Activated T-helper 1 cell treated with anti-CD3 and anti-CD28 coated beads, Interleukin-12 subunit alpha, Interleukin-12 subunit beta, Interleukin-2, Interleukin-4 antibody, amounts not matched to agents 30 ng/mL and 10 ng/mL and 1 ng/mL, durations not matched to agents 14 hours and 24 hours and 36 hours (primary cell): ENCODE measurements around the gene GDPGP1. TPM values are rescaled to one million over a fixed set of nuclear protein-coding genes. Genes with fewer than 3 reads are reported as not detected.
"Not testable (repeated sequence)": the region's sequence is repeated elsewhere in the genome, so short reads cannot be mapped to it uniquely, and the experiment has no call there.

Experiments
- DNase-seq: peaks from one replicate; pipeline ENCODE4 v3.0.0; 2021; ENCODE audit warnings: low spot score
- H3K27ac Mint-ChIP-seq: one replicate; pipeline ENCODE4 v1.8.0; 2021; ENCODE audit warnings: mild to moderate bottlenecking, mixed read lengths
- H3K27me3 Mint-ChIP-seq: one replicate; pipeline ENCODE4 v1.8.0; 2022; ENCODE audit warnings: mild to moderate bottlenecking, moderate library complexity, mixed read lengths; ENCODE audit not compliant: insufficient read depth
- H3K36me3 Mint-ChIP-seq: one replicate; pipeline ENCODE4 v1.8.0; 2021; ENCODE audit warnings: low read depth, mixed read lengths
- H3K4me1 Mint-ChIP-seq: one replicate; pipeline ENCODE4 v1.8.0; 2021; ENCODE audit warnings: low read depth, mixed read lengths
- H3K4me3 Mint-ChIP-seq: one replicate; pipeline ENCODE4 v1.8.0; 2021; ENCODE audit warnings: mild to moderate bottlenecking, moderate library complexity, mixed read lengths
- H3K9me3 Mint-ChIP-seq: one replicate; pipeline ENCODE4 v1.8.0; 2021; ENCODE audit warnings: mixed read lengths
- intact Hi-C: fragments of 100-400 bp; cut with micrococcal nuclease; formaldehyde crosslinking; loops from one replicate; pipeline ENCODE4 v1.15.1; 2024
- total RNA-seq: library from RNA; stranded (reverse); gene quantifications from 2 replicates; pipeline ENCODE4 v1.2.3, GENCODE V29; 2022

GDPGP1 gene, protein sequence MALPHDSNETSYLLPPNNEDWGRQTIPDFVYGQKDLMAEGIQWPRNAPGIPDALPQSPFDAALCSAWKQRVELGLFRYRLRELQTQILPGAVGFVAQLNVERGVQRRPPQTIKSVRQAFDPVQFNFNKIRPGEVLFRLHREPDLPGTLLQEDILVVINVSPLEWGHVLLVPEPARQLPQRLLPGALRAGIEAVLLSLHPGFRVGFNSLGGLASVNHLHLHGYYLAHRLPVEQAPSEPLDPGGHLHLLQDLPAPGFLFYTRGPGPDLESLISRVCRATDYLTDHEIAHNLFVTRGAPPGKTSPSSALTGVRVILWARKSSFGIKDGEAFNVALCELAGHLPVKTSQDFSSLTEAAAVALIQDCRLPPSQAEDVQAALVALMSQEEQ
- 12.7 and 15.5 TPM in 2 replicates for total RNA-seq

DNA sequence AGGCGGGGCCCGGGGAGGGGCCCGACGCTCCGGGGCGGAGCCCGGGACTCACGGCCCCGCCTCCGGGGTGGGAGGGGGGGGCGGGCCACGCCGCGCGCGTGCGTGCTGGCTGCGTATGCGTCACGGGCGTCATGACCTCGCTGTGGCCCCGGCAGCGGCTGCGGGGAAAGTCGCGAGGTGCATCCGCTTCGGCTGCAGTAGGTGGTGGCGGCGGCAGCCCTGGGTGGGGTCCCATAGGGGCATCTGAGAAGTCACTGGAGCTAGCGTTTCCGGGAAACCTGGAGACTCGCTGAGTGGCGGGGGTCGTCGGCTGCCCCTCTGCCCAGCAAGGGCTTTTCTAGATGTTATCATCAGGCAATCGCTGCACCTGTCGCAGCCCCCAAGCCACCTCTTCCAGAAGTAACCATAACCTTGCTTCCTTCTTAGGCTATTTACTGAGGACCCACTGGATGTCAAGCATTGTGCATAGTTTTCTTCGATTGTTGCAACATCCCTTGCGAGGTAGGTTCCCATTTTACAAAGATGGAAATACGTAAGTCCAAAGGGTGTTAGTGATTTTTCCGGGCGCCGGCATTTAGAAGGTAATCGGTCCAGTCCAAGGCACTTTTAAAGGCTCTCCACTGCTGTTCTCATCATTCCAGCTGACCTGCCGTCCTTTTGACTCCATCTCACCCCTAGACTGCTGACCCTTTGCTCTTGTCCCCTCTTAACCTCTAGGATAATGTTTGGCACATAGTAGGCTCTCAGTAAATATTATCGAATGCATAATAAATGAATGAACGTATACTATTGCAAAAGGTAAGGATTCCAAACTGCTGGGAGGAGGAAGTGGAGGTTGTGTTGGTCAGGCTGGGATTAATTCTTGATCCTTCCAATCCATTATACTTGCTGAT is at the start of gene GDPGP1:
GDPGP1 (plus strand) TSS at position 114 of the 893 bp plus-strand sequence. CDS start 6,700 bp downstream, outside the sequence.
- Mint-ChIP-seq H3K4me3 (peak within 1 kb of the TSS; percentile 93), H3K4me1 (peaks cover 59% of the 10 kb centered on the region), H3K27ac (peak within 1 kb of the TSS; percentile 94), H3K36me3 (peaks cover 41% of the 10 kb centered on the region), H3K9me3 (no peaks in the 10 kb centered on the region), H3K27me3 (no peaks in the 10 kb centered on the region)
- intact Hi-C loops = loop anchor here (1.0 kb wide), 6 partner anchors 15 to 341 kb away; partner anchors contain the start of genes AP3S2, IQGAP1, NGRN and SEMA4B
- DNase-seq = no peak

DNA sequence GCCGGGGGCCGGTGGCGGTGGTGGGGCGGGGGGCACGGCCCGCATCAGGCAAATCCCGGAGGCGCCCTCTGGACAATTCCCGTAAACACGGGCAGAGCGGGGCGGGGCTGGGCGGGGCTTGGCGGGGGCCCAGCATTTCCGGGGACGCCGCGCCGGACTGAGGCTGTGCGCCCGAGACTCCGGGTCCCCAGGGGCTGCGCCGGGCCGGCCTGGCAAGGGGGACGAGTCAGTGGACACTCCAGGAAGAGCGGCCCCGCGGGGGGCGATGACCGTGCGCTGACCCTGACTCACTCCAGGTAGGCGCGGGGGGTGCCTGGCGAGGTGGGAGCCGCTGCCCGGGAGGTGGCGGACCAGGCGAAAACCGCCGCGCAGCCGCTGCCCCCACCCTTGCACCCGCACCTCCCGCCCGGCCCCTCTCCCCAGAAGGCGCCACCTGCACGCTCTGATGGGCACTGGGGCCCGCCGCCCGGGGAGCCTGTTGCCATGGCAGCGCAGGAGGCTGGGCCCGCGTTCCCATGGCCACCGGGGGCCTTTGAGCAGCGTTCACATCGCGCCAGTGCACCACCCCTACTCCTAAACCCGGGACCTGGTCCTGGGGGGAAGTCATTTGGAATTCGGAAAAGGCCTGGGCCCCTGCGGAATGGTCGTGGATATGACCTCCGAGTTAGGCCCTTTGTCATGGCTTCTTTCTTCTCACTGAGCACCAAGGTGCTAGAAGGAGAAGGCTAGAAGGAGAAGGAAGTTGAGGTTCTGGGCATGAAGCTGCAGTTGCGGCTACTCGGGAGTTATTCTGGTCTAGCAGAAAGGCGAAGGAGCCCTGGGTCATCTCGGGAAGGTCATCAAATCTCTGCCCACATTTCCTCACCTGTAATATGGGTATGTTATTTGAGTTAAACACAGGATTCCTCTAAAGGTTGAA is 49.0 kb upstream of the GDPGP1 start:
- Mint-ChIP-seq H3K27me3 (peaks cover 5% of the 10 kb centered on the region), H3K27ac (peak overlapping the region; percentile 75), H3K36me3 (peaks cover 4% of the 10 kb centered on the region), H3K4me1 (peaks cover 31% of the 10 kb centered on the region), H3K9me3 (no peaks in the 10 kb centered on the region), H3K4me3 (peak overlapping the region; percentile 87)
- peak; percentile 49 for DNase-seq
- intact Hi-C loops = loop anchor here (1.0 to 5.0 kb wide), 5 partner anchors 8 to 82 kb away; partner anchors contain the start of genes GDPGP1, NGRN and SEMA4B

DNA sequence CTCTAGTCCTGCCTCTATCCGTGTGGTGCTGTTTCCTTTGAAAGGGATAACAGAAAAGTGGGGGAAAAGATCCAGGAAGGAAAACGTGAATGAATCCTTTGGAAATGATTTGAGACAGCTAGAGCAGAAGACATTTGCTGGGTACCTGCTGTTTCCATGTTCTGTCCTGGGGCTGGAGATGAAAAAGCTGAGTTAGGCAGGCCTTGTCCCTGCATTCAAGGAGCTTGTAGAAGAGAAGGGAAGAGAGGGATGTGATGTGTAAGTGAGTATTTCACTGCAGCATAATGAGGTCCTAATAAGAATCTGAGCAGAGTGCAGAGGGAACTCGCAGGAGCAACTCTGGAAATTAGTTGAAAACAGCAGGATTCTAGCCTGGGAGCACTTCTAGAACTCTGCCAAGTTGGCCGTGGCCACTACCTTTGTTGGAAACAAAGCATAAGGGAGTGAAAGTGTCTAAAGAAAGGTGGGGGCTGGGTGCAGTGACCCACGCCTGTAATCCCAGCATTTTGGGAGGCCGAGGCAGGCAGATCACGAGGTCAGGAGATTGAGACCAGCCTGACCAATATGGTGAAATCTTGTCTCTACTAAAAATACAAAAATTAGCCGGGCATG is 46.6 kb upstream of the GDPGP1 start:
- H3K27me3 Mint-ChIP-seq = no peaks in the 10 kb centered on the region
- H3K4me3 Mint-ChIP-seq = peak overlapping the region; percentile 23
- no peak overlapping the region for H3K27ac Mint-ChIP-seq
- intact Hi-C loops = no loop called here
- no peaks in the 10 kb centered on the region for H3K9me3 Mint-ChIP-seq
- peaks cover 47% of the 10 kb centered on the region for H3K4me1 Mint-ChIP-seq
- no peak for DNase-seq
- H3K36me3 Mint-ChIP-seq = peaks cover 4% of the 10 kb centered on the region

DNA sequence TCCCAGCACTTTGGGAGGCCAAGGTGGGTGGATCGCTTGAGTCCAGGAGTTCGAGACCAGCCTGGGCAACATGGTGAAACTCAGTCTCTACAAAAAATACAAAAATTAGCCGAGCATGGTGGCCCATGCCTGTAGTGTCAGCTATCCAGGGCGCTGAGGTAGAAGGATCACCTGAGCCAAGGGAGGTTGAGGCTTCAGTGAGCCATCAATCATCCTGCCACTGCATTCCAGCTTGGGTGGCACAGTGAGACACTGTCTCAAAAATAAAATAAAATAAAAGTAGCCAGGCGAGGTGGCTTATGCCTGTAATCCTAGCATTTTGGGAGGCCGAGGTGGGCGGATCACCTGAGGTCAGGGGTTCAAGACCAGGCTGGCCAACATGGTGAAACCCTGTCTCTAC is 45.9 kb upstream of the GDPGP1 start:
- H3K36me3 Mint-ChIP-seq, H3K27me3 Mint-ChIP-seq, intact Hi-C loops, H3K4me3 Mint-ChIP-seq, DNase-seq, H3K27ac Mint-ChIP-seq, H3K9me3 Mint-ChIP-seq: not testable (repeated sequence)
- H3K4me1 Mint-ChIP-seq = peaks cover 54% of the 10 kb centered on the region

DNA sequence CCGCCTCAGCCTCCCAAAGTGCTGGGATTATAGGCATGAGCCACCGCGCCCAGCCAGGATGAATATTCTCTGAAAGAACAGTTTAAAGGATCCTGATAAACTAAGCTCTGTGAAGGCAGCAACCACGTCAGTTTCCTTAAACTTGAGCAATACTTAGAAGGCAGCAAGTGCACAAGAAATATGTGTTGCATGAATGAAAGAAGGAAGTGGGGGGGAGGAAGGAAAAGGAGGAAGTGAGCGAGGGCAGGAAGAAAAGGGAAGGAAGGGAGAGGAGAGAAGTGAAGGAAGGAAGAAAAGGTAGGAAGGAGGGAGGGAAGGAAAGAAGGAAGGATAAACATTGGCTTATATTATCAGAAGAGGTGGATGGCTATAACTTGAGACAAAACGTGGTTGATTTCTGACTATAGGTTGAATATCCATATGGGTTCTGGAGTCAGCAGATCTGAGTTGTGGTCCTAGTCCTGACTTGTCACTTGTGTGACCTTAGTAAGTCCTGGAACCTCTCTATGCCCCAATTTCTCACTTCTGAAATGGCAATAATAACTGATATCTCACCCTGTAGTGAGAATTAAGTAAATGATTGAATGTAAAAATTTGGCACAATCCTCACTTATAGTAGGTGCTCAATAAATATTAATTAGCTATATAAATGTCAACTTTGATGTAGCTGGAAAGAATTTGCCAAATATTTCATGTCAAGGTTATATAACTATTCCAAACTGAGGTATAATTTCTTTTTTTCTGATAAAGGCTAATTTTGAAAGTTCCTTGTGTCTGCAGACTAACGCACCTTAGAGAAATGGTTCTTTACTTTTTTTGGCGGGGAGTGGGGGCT is 44.9 kb upstream of the GDPGP1 start:
- intact Hi-C loops = no loop called here
- Mint-ChIP-seq H3K9me3 (no peaks in the 10 kb centered on the region), H3K27me3 (no peaks in the 10 kb centered on the region), H3K27ac (no peak overlapping the region), H3K4me3 (no peak overlapping the region), H3K4me1 (peaks cover 54% of the 10 kb centered on the region), H3K36me3 (peaks cover 7% of the 10 kb centered on the region)
- no peak for DNase-seq

DNA sequence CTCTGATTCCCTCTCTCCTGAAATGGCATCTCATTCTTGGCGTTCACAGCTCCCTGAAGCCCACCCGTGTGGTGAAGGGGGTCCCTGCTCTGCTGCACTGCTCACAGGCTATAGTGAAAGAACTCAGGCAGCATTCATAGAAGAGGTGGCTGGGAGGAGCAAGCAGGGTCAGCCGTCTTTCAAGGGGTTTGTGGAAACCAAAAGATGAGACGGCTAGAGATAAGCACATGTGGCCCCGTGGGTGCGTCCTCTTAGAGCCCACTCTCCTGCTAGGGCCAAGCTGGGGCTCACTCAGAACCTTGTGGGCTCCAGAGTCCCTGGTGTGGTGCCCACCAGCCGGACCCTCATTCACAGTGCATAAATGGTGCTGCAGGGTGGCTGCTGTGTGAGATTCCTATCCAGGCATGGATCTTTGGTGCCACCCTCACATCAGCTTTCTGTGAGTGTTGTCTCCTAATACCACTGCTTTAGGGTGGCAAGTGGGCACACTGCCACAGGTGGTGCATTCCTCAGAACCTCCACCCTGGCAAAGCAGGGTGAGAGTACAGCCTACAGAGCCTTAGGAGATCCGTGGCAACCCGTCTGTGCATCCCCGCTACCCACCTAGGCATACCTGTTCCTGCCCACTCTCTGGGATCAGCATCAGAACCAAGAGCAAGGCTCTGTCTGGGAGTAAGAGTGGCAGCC is 44.1 kb upstream of the GDPGP1 start:
- Mint-ChIP-seq H3K4me3 (no peak overlapping the region), H3K4me1 (peaks cover 50% of the 10 kb centered on the region), H3K9me3 (no peaks in the 10 kb centered on the region), H3K27me3 (no peaks in the 10 kb centered on the region), H3K27ac (no peak overlapping the region), H3K36me3 (peaks cover 7% of the 10 kb centered on the region)
- DNase-seq = no peak
- intact Hi-C loops = no loop called here

DNA sequence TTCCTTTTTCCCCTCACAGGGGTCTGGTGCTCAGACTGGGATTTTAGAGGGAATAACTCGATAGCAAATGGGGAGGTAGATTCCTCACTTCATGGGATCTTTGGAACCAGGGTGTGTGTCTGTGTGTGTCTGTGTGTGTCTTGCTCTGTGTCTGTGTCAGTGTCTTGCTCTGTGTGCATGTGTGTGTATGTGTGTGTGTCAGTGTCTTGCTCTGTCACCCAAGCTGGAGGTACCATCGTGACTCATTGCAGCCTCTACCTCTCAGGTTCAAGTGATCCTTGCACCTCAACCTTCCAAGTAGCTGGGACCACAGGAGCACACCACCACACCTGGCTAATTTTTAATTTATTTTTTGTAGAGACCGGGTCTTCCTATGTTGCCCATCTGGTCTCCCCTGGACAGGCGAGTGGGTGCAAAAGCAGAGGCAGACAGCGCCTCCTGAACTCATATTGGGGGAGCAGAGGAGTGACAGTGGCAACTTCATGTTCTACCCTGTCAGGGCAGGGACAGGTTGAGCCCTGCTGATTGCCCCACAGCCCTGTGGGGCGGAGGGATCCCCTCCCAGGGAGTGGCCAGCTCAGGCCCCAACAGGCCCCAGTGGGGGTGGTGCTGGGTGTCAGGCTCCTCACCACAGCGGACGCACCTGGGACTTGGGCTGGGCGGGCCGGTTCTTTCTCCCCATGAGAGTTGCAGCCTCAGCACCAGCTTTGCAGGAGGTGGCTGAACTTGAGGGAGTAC is 43.2 kb upstream of the GDPGP1 start:
- H3K4me3 Mint-ChIP-seq = no peak overlapping the region
- intact Hi-C loops = no loop called here
- H3K9me3 Mint-ChIP-seq = no peaks in the 10 kb centered on the region
- H3K36me3 Mint-ChIP-seq = peaks cover 3% of the 10 kb centered on the region
- H3K27me3 Mint-ChIP-seq = no peaks in the 10 kb centered on the region
- DNase-seq = no peak
- peaks cover 45% of the 10 kb centered on the region for H3K4me1 Mint-ChIP-seq
- no peak overlapping the region for H3K27ac Mint-ChIP-seq

DNA sequence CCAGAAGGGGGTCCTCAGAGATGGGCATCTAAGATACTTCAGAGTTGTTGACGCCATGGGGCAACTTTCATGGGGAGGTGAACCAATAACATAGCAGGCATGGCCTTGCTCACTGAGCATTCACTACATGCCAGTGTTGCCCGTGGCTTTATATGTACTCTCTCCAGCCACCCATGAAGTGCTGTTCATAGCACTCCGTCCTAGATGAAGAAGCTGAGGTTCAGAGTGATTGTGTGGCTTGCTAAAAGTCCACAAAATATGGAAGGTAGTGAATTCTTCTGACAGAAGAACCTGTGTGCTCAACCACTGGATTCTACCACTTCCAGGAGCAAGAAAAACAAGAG is 42.7 kb upstream of the GDPGP1 start:
- DNase-seq = no peak
- Mint-ChIP-seq H3K4me3 (no peak overlapping the region), H3K27me3 (no peaks in the 10 kb centered on the region), H3K27ac (peak overlapping the region; percentile 34), H3K9me3 (no peaks in the 10 kb centered on the region), H3K4me1 (peaks cover 45% of the 10 kb centered on the region), H3K36me3 (peaks cover 3% of the 10 kb centered on the region)
- intact Hi-C loops = no loop called here

DNA sequence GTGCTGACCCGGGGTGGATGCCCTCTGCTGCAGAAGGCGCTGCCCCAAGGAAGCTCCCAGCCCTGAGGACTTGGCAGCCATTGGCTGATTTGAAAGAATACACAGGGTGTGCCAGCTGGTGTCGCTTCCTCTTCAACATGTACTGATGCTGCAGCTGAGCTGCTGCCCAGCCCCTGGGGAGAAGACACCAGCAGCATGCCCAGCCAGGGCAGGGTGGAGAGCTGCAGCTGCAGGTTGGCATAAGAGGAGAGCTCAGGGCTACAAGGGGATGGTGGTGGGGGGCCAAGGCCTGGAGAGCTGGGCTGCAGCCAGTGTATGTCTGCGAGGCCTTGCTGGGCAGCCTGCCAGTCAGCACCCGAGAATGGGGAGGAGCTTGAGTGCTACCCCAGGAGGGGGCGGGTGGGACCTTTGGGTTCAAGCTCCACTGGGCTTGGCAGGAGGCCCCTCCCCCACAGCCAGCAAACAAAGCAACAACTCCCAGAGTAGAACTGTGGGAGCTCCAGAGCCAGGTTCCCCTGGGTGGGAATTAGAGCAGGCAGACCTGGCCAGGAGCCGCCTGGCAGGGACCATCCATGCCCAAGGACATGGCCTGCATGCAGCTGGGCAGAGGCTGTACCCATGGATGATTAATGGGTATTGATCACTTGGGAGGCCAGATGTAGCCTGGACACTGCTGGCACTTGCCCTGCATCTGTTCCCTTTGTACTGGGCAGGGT is 42.1 kb upstream of the GDPGP1 start:
- intact Hi-C loops = no loop called here
- no peaks in the 10 kb centered on the region for H3K27me3 Mint-ChIP-seq
- H3K36me3 Mint-ChIP-seq = peaks cover 6% of the 10 kb centered on the region
- no peaks in the 10 kb centered on the region for H3K9me3 Mint-ChIP-seq
- H3K27ac Mint-ChIP-seq = no peak overlapping the region
- DNase-seq = no peak
- peaks cover 44% of the 10 kb centered on the region for H3K4me1 Mint-ChIP-seq
- H3K4me3 Mint-ChIP-seq = peak overlapping the region; percentile 70
